ENCODE data around the gene GABRB1. TPM values are rescaled to one million over a fixed set of nuclear protein-coding genes. Genes with fewer than 3 reads are reported as not detected.

GABRB1 gene
- total RNA-seq, 1 donor from 2014 or later = not detected

DNA sequence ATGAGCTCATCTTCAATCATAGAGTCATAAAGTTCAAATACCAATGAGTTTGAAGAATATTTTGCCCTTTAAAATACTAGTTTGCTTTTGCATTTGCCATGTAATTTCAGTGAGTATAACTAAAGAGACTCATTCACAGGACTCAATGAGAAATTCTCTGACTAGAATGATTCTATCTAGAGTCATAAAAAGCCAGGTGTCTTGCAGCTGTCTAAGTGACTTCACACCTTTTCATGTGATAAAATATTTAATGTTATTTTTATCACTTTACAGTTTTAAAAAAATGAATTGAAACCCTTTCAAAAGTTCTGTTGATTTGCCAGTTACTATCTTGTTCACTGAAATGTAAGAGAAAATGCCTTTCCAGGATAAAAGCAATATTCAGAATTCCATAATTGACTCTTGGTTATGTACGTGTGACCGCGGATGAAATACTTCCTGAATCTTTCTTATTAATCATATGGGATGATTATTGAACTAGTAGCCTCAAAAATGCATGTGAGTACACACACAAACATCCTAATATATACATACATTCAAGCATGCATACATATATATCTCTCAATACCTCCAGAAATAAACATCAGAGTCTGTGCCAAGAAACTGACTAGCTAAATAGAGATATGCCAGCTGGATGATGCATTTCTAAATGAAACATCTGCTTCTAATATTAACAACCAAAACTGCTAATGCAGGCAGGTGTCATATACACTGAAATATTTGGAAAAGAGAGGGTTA, 87.0 kb downstream of the GABRB1 start:
- Histone ChIP-seq H3K27me3 (ENCODE audit: control insufficient read depth, insufficient read depth, low read length) (peaks cover 2% of the 10 kb centered on the region), H3K36me3 (ENCODE audit: control insufficient read depth, insufficient read depth, low read length) (no peaks in the 10 kb centered on the region), H3K4me3 (ENCODE audit: low read depth, low read length) (no peak overlapping the region)
- FAIRE-seq (no peak), DNase-seq (ENCODE audit: low read depth) (no peak)
- TF ChIP-seq, protein P1, sequence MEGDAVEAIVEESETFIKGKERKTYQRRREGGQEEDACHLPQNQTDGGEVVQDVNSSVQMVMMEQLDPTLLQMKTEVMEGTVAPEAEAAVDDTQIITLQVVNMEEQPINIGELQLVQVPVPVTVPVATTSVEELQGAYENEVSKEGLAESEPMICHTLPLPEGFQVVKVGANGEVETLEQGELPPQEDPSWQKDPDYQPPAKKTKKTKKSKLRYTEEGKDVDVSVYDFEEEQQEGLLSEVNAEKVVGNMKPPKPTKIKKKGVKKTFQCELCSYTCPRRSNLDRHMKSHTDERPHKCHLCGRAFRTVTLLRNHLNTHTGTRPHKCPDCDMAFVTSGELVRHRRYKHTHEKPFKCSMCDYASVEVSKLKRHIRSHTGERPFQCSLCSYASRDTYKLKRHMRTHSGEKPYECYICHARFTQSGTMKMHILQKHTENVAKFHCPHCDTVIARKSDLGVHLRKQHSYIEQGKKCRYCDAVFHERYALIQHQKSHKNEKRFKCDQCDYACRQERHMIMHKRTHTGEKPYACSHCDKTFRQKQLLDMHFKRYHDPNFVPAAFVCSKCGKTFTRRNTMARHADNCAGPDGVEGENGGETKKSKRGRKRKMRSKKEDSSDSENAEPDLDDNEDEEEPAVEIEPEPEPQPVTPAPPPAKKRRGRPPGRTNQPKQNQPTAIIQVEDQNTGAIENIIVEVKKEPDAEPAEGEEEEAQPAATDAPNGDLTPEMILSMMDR (IDR thresholded peaks at IDR 0.05; ENCODE audit: insufficient read depth, low read length, severe bottlenecking) = no peak

DNA sequence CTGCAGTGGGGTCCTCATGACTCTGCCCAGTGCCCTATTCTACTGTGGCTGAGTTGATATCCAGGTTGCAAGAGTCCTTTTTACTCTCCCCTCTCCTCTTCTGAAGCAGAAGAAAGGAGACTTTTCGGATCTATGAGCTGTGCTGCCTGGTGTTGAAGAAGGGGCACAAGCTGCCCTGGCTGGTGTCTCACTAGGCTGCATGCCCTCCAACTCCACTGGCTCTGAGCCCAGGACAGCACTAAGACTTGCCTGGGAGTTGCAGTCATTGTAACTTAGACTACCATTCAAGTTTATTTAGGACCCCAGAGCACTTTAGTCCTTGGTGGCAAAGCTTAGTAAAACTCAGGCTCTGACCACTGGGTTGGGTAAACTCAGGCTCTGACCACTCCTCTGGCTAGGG, 89.4 kb downstream of the GABRB1 start:
- no peak for DNase-seq (ENCODE audit: low read depth)
- no peaks in the 10 kb centered on the region for H3K36me3 ChIP-seq (ENCODE audit: control insufficient read depth, insufficient read depth, low read length)
- H3K27me3 ChIP-seq (ENCODE audit: control insufficient read depth, insufficient read depth, low read length) = peaks cover 2% of the 10 kb centered on the region
- TF ChIP-seq, protein P1 (IDR thresholded peaks at IDR 0.05; ENCODE audit: insufficient read depth, low read length, severe bottlenecking) = no peak
- no peak overlapping the region for H3K4me3 ChIP-seq (ENCODE audit: low read depth, low read length)
- FAIRE-seq = no peak

DNA sequence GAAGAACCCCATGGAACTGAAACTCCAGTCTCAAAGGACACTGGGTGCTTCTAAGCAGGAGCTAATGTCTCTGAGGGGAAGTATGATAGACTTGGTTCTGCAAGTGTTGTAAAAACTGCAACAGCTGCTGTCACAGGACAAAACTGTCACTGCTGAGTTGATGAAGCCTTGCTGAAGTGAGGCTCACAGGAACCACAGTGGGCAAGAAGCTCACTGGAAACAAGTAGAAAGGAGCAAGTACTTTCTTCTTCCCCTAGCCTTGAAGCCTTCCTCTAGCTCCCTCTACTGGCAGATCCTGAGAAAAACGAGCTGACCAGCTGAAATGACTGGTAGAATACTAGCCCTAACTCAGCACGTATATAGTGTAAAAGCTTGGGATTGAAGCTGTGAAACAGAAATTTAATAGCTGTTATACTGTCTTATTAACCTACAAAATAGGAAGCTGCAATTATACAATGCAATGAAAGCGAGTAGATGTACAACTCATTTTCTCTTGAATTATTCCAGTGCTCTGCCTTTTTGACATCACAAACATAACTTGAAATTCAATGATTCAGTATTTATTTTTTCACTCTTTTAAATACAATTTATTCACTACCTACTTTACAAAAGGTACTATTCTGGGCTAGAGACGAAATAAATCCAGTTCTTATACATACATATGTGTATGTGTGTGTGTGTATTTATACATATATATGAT, 91.4 kb downstream of the GABRB1 start:
- peak; percentile 92 for FAIRE-seq
- H3K27me3 ChIP-seq (ENCODE audit: control insufficient read depth, insufficient read depth, low read length) = peaks cover 2% of the 10 kb centered on the region
- no peak overlapping the region for H3K4me3 ChIP-seq (ENCODE audit: low read depth, low read length)
- TF ChIP-seq, protein P1 (IDR thresholded peaks at IDR 0.05; ENCODE audit: insufficient read depth, low read length, severe bottlenecking) = peak; percentile 89
- peak; percentile 68 for DNase-seq (ENCODE audit: low read depth)
- no peaks in the 10 kb centered on the region for H3K36me3 ChIP-seq (ENCODE audit: control insufficient read depth, insufficient read depth, low read length)

DNA sequence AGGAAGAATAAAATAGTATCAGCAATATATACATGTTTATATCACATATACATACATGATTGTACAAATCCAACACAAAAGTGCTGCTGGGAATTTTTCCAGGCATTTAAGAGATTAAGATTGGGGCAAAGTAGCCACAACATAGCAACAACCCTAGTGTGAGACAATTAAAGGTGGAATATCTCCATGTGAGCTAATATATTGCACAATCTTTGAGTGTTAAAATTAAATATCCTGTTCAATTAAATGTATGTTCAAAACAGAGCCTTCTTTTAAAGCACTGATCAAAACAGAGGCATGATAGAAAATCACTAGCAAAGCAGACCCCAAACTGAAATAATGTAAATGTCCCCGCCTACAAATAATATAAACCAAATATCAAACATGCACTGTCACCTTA, 97.6 kb downstream of the GABRB1 start:
- no peaks in the 10 kb centered on the region for H3K36me3 ChIP-seq (ENCODE audit: control insufficient read depth, insufficient read depth, low read length)
- TF ChIP-seq, protein P1 (IDR thresholded peaks at IDR 0.05; ENCODE audit: insufficient read depth, low read length, severe bottlenecking) = no peak
- H3K4me3 ChIP-seq (ENCODE audit: low read depth, low read length) = no peak overlapping the region
- H3K27me3 ChIP-seq (ENCODE audit: control insufficient read depth, insufficient read depth, low read length) = no peaks in the 10 kb centered on the region
- no peak for FAIRE-seq
- no peak for DNase-seq (ENCODE audit: low read depth)

DNA sequence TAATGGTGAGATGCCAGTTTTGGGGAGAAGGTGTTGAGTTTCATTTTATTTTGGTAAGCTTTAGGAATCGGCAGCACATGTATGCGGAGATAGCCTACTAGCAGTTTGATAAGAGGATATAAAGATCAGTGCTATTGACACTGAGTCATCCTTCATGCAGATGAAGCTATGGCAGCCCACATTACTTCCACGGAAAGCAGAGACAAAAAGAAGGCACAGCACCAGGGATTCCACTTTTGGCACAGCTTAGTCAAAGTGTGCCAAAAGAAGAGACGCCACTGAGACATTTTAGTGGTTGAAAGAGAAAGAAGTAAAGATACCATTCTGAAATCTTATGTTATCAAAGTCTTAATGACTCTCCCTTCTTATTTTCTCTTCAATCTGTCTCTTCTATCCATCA, 103.8 kb downstream of the GABRB1 start:
- H3K4me3 ChIP-seq (ENCODE audit: low read depth, low read length) = no peak overlapping the region
- FAIRE-seq = no peak
- no peaks in the 10 kb centered on the region for H3K27me3 ChIP-seq (ENCODE audit: control insufficient read depth, insufficient read depth, low read length)
- no peaks in the 10 kb centered on the region for H3K36me3 ChIP-seq (ENCODE audit: control insufficient read depth, insufficient read depth, low read length)
- TF ChIP-seq, protein P1 (IDR thresholded peaks at IDR 0.05; ENCODE audit: insufficient read depth, low read length, severe bottlenecking) = no peak
- no peak for DNase-seq (ENCODE audit: low read depth)
